Mucosa of descending colon (tissue), 3 donors: ENCODE data around the gene NOP53. TPM values are rescaled to one million over a fixed set of nuclear protein-coding genes. Genes with fewer than 3 reads are reported as not detected.

Source experiments
- ATAC-seq: fragments of 200-7000 bp; cut with Tn5 transposase; one replicate; pipeline ENCODE4 v1.9.1; 2020; ENCODE audit warnings: mild to moderate bottlenecking, moderate library complexity
- DNase-seq, 3 donors: peaks; one replicate each; pipeline ENCODE4 v3.0.0-alpha.2; 2020
- H3K36me3 ChIP-seq: fragments of 200-600 bp; one replicate; pipeline ENCODE4 v1.8.0; 2021; ENCODE audit warnings: low read depth, mild to moderate bottlenecking
- H3K4me1 ChIP-seq: fragments of 200-600 bp; one replicate; pipeline ENCODE4 v1.8.0; 2021; ENCODE audit warnings: low read depth, mild to moderate bottlenecking
- H3K4me3 ChIP-seq: fragments of 200-600 bp; one replicate; pipeline ENCODE4 v1.8.0; 2021; ENCODE audit warnings: mild to moderate bottlenecking
- H3K9me3 ChIP-seq: fragments of 200-600 bp; one replicate; pipeline ENCODE4 v1.8.0; 2021; ENCODE audit warnings: mild to moderate bottlenecking
- CTCF ChIP-seq: fragments of 200-600 bp; IDR thresholded peaks from one replicate; pipeline ENCODE4 v1.8.0; 2022; ENCODE audit warnings: antibody characterized with exemption, mild to moderate bottlenecking
- intact Hi-C, 2 donors: fragments of 100-400 bp; cut with DNase I in 1 of 2; cut with micrococcal nuclease in 1 of 2; formaldehyde crosslinking; loops; one replicate each; pipeline versions ENCODE4 v1.11.0 to v1.11.1; 2022; cut with DNase I, micrococcal nuclease
- total RNA-seq, 3 donors: library from RNA; stranded (reverse); fragmentation: NEBNext Ultra II Directional in 2 of 3; extraction: Animal tissue kit (Norgen Biotek cat#: 25700) in 2 of 3; gene quantifications; one replicate each; pipeline versions ENCODE4 v1.2.1 to v1.2.4, GENCODE V29; 2021 to 2023
- donor health status: DM: no; HTN: no; CAD: no; lungs with moderate emphysema.
- donor health status: DM: no; HTN: no; CAD: no.
- donor health status: DM: no; HTN: yes; CAD: no.

NOP53 gene
- total RNA-seq, 3 donors from 2014 or later: 237 to 391 (median 284) TPM

GRCh38 chr19:47704024-47704423 lies 41.3 kb upstream of the NOP53 start:
- H3K4me3 ChIP-seq: no peak overlapping the region

GRCh38 chr19:47704656-47705055 lies 40.7 kb upstream of the NOP53 start:
- intact Hi-C loops: loop anchor here in 1 of 2 donors (5.0 kb wide), 1 partner anchor 267 kb away; no protein-coding TSS in a partner anchor
- no peak for ATAC-seq
- TF ChIP-seq CTCF: no peak

More at GRCh38 chr19:47704024-47704423, 41.3 kb upstream of the NOP53 start:
- TF ChIP-seq CTCF: no peak
- no peak for DNase-seq
- Histone ChIP-seq H3K36me3 (no peaks in the 10 kb centered on the region), H3K4me1 (peaks cover 4% of the 10 kb centered on the region), H3K9me3 (no peaks in the 10 kb centered on the region)
- no peak for ATAC-seq
- intact Hi-C loops: no loop called here

GRCh38 chr19:47707135-47707925 lies 38.0 kb upstream of the NOP53 start:
- ATAC-seq (peak; percentile 92), DNase-seq (peak; percentile 65 to 82 (median 81))
- peaks cover 4% of the 10 kb centered on the region for H3K4me1 ChIP-seq
- H3K4me3 ChIP-seq: no peak overlapping the region
- no peaks in the 10 kb centered on the region for H3K36me3 ChIP-seq
- H3K9me3 ChIP-seq: no peaks in the 10 kb centered on the region
- intact Hi-C loops: loop anchor here in 1 of 2 donors (5.0 kb wide), 1 partner anchor 270 kb away; no protein-coding TSS in a partner anchor
- TF ChIP-seq CTCF: peak; percentile 86

More at GRCh38 chr19:47704656-47705055, 40.7 kb upstream of the NOP53 start:
- H3K36me3 ChIP-seq: no peaks in the 10 kb centered on the region
- H3K4me1 ChIP-seq: peaks cover 4% of the 10 kb centered on the region
- no peak overlapping the region for H3K4me3 ChIP-seq
- H3K9me3 ChIP-seq: no peaks in the 10 kb centered on the region
- no peak for DNase-seq

- no peak for TF ChIP-seq CTCF
- no peak overlapping the region for H3K4me3 ChIP-seq
- DNase-seq (no peak), ATAC-seq (no peak)
- no peaks in the 10 kb centered on the region for H3K36me3 ChIP-seq
- intact Hi-C loops: loop anchor here in 1 of 2 donors (10.0 kb wide), 1 partner anchor 73 kb away; no protein-coding TSS in a partner anchor
- H3K9me3 ChIP-seq: no peaks in the 10 kb centered on the region
- H3K4me1 ChIP-seq: no peaks in the 10 kb centered on the region
Observed at GRCh38 chr19:47711652-47712242, 33.6 kb upstream of the NOP53 start.

GRCh38 chr19:47713046-47714021 lies 32.0 kb upstream of the NOP53 start, which contains the start of gene EHD2:
Gene EHD2 (plus strand): TSS chr19:47713422. CDS start chr19:47716613, 3,191 bp downstream.
- H3K4me3 ChIP-seq: peak within 1 kb of the TSS; percentile 23
- DNase-seq: peak in 2 of 3 donors; percentile 50 to 69
- peak; percentile 78 for TF ChIP-seq CTCF
- peak; percentile 83 for ATAC-seq
- no peaks in the 10 kb centered on the region for H3K9me3 ChIP-seq
- intact Hi-C loops: loop anchor here in 1 of 2 donors (10.0 kb wide), 1 partner anchor 71 kb away; no protein-coding TSS in a partner anchor
- peaks cover 2% of the 10 kb centered on the region for H3K4me1 ChIP-seq
- H3K36me3 ChIP-seq: no peaks in the 10 kb centered on the region
